Measurements from ENCODE around the gene HTR7.

The HTR7 gene

GRCh38 chr10:90741926-90742565, 115.8 kb downstream of the HTR7 start:
- no peak for DNase-seq (ENCODE audit: low read depth, low spot score)

- no peak for DNase-seq (ENCODE audit: low read depth, low spot score)
Observed at GRCh38 chr10:90740265-90740664, 117.6 kb downstream of the HTR7 start.

- DNase-seq (ENCODE audit: low read depth, low spot score), result no peak
Observed at GRCh38 chr10:90738885-90739284, 119.0 kb downstream of the HTR7 start.

- no peak for DNase-seq (ENCODE audit: low read depth, low spot score)
Observed at GRCh38 chr10:90734415-90734814, 123.4 kb downstream of the HTR7 start.

GRCh38 chr10:90732581-90732980, 125.3 kb downstream of the HTR7 start:
- DNase-seq (ENCODE audit: low read depth, low spot score), result no peak

GRCh38 chr10:90723416-90724068, 134.3 kb downstream of the HTR7 start:
- DNase-seq (ENCODE audit: low read depth, low spot score), result no peak

GRCh38 chr10:90722832-90723231, 135.0 kb downstream of the HTR7 start:
- DNase-seq (ENCODE audit: low read depth, low spot score), result no peak

- DNase-seq (ENCODE audit: low read depth, low spot score), result no peak
Observed at GRCh38 chr10:90718182-90718581, 139.7 kb downstream of the HTR7 start.

GRCh38 chr10:90712529-90712928, 145.3 kb downstream of the HTR7 start:
- no peak for DNase-seq (ENCODE audit: low read depth, low spot score)

- DNase-seq (ENCODE audit: low read depth, low spot score), result no peak
Observed at GRCh38 chr10:90709727-90710126, 148.1 kb downstream of the HTR7 start.

GRCh38 chr10:90707657-90708056, 150.2 kb downstream of the HTR7 start:
- no peak for DNase-seq (ENCODE audit: low read depth, low spot score)

GRCh38 chr10:90701428-90701827, 156.4 kb downstream of the HTR7 start:
- no peak for DNase-seq (ENCODE audit: low read depth, low spot score)

- DNase-seq (ENCODE audit: low read depth, low spot score), result no peak
Observed at GRCh38 chr10:90695915-90696676, 161.7 kb downstream of the HTR7 start.
